SK-N-SH (cell line): ENCODE results near the gene PPP5C. TPM values are rescaled to one million over a fixed set of nuclear protein-coding genes. Genes with fewer than 3 reads are reported as not detected.

ENCODE experiments used
- CTCF ChIA-PET: fragments of 300-600, 350-600 bp; formaldehyde crosslinking; extraction: SDS; loops from one replicate; lab custom pipeline; 2021; lab: Yijun Ruan, JAX
- POLR2A ChIA-PET: fragments of 350-600 bp; sonication (Branson Sonifier 250); formaldehyde crosslinking; extraction: SDS; loops from one replicate; lab custom pipeline; 2020; ENCODE audit warnings: antibody characterized with exemption, inconsistent platforms; lab: Yijun Ruan, JAX
- DNase-seq: peaks from one replicate; pipeline ENCODE4 v3.0.0; 2012
- H2AFZ ChIP-seq: fragments of 200-600 bp; sonication (generic); 2 replicates; pipeline ENCODE4 v1.8.1; 2016; ENCODE audit warnings: antibody characterized with exemption, mild to moderate bottlenecking, low read depth
- H3F3A ChIP-seq: fragments of 200-600 bp; sonication (generic); replicated peaks from 2 replicates; pipeline ENCODE3; 2016; ENCODE audit warnings: antibody characterized with exemption, mild to moderate bottlenecking; ENCODE audit not compliant: insufficient read depth
- H3K27ac ChIP-seq, 2 experiments: fragments of 200-500 bp in 1 of 2; fragments of 200-600 bp in 1 of 2; sonication (Bioruptor generic) in 1 of 2; sonication (generic), shearing (Covaris generic) in 1 of 2; 2 replicates each; pipeline versions ENCODE4 v1.5.1 to v1.6.1; 2014 to 2016; ENCODE audit warnings: low read depth in 2 of 2, inconsistent platforms in 1 of 2, low read length in 1 of 2, mild to moderate bottlenecking in 1 of 2, mixed read lengths in 1 of 2
- H3K27me3 ChIP-seq: fragments of 200-600 bp; sonication (generic), shearing (Covaris generic); 2 replicates; pipeline ENCODE4 v1.6.1; 2016; ENCODE audit warnings: mixed run types; ENCODE audit not compliant: insufficient read depth
- H3K36me3 ChIP-seq, 2 experiments: fragments of 200-500 bp in 1 of 2; fragments of 200-600 bp in 1 of 2; sonication (Bioruptor generic) in 1 of 2; sonication (generic) in 1 of 2; replicated peaks in 1 of 2; 2 replicates each; pipeline versions ENCODE3 to v1.5.1; 2014 to 2016; ENCODE audit warnings: low read length in 1 of 2, mild to moderate bottlenecking in 1 of 2; ENCODE audit not compliant: insufficient read depth in 2 of 2, control insufficient read depth in 1 of 2
- H3K4me1 ChIP-seq, 2 experiments: fragments of 200-500 bp in 1 of 2; fragments of 200-600 bp in 1 of 2; sonication (Bioruptor generic) in 1 of 2; sonication (generic), shearing (Covaris generic) in 1 of 2; 2 replicates each; pipeline versions ENCODE4 v1.5.1 to v1.6.1; 2014 to 2016; ENCODE audit warnings: low read depth in 1 of 2, low read length in 1 of 2, mixed run types in 1 of 2; ENCODE audit not compliant: insufficient read depth in 2 of 2, control insufficient read depth in 1 of 2
- H3K4me2 ChIP-seq: fragments of 200-600 bp; sonication (generic), shearing (Covaris generic); 2 replicates; pipeline ENCODE4 v1.6.1; 2017; ENCODE audit warnings: mixed run types
- H3K4me3 ChIP-seq, 2 experiments: fragments of 200-500 bp in 1 of 2; fragments of 200-600 bp in 1 of 2; sonication (Bioruptor generic) in 1 of 2; sonication (generic), shearing (Covaris generic) in 1 of 2; 2 replicates each; pipeline versions ENCODE4 v1.5.1 to v1.8.1; 2014 to 2016; ENCODE audit warnings: low read depth in 2 of 2, inconsistent platforms in 1 of 2, low read length in 1 of 2, mild to moderate bottlenecking in 1 of 2, mixed read lengths in 1 of 2, moderate library complexity in 1 of 2
- H3K79me2 ChIP-seq: fragments of 200-600 bp; sonication (generic); 2 replicates; pipeline ENCODE4 v1.8.1; 2017; ENCODE audit warnings: mild to moderate bottlenecking; ENCODE audit not compliant: insufficient read depth
- H3K9ac ChIP-seq: fragments of 200-600 bp; sonication (generic); 2 replicates; pipeline ENCODE4 v1.6.1; 2017; ENCODE audit warnings: mixed run types
- H3K9me2 ChIP-seq: fragments of 200-600 bp; sonication (generic); 2 replicates; pipeline ENCODE4 v1.6.1; 2017; ENCODE audit warnings: mixed run types
- H3K9me3 ChIP-seq: fragments of 200-600 bp; sonication (generic); 2 replicates; pipeline ENCODE4 v1.6.1; 2017; ENCODE audit warnings: mixed run types, mild to moderate bottlenecking, moderate library complexity
- H4K20me1 ChIP-seq: fragments of 200-600 bp; sonication (generic); 2 replicates; pipeline ENCODE4 v1.6.1; 2017; ENCODE audit warnings: mild to moderate bottlenecking, mixed run types; ENCODE audit not compliant: insufficient read depth
- ELF1 ChIP-seq: IDR thresholded peaks from 2 replicates; pipeline ENCODE4 v1.4.0; 2012
- EP300 ChIP-seq, 2 experiments: IDR thresholded peaks; 2 replicates each; pipeline versions ENCODE4 v1.4.0 to v1.6.1; 2012; ENCODE audit warnings: borderline replicate concordance in 1 of 2, low read depth in 1 of 2, low read length in 1 of 2
- FOSL2 ChIP-seq: IDR thresholded peaks from 2 replicates; pipeline ENCODE4 v1.4.0; 2012; ENCODE audit warnings: low read depth, mild to moderate bottlenecking, moderate library complexity, borderline replicate concordance
- FOXM1 ChIP-seq: IDR thresholded peaks from 2 replicates; pipeline ENCODE4 v1.4.0; 2012; ENCODE audit warnings: low read depth, mild to moderate bottlenecking
- IRF3 ChIP-seq: fragments of 150-350 bp; IDR thresholded peaks from 2 replicates; pipeline ENCODE4 v1.6.1; 2016; ENCODE audit warnings: mild to moderate bottlenecking, low read depth, low read length
- MAX ChIP-seq: IDR thresholded peaks from 2 replicates; pipeline ENCODE4 v1.4.0; 2012; ENCODE audit warnings: low read depth
- MEF2A ChIP-seq: IDR thresholded peaks from 2 replicates; pipeline ENCODE4 v1.4.0; 2012; ENCODE audit warnings: low read depth, borderline replicate concordance
- MXI1 ChIP-seq: IDR thresholded peaks from 2 replicates; pipeline ENCODE4 v1.6.1; 2012; ENCODE audit warnings: mild to moderate bottlenecking, low read depth, low read length, improper control_type of control experiment
- NRF1 ChIP-seq: IDR thresholded peaks from 2 replicates; pipeline ENCODE4 v1.6.1; 2012; ENCODE audit warnings: low read depth, mild to moderate bottlenecking, low read length
- POLR2AphosphoS5 ChIP-seq: IDR thresholded peaks from 2 replicates; pipeline ENCODE4 v1.6.1; 2012; ENCODE audit warnings: low read depth, low read length
- REST ChIP-seq: IDR thresholded peaks from 2 replicates; pipeline ENCODE4 v1.6.1; 2012; ENCODE audit warnings: mild to moderate bottlenecking, low read depth, low read length, moderate library complexity
- RXRA ChIP-seq: IDR thresholded peaks from 2 replicates; pipeline ENCODE4 v1.4.0; 2012; ENCODE audit warnings: low read depth, mild to moderate bottlenecking, borderline replicate concordance
- SMC3 ChIP-seq: IDR thresholded peaks from 2 replicates; pipeline ENCODE4 v1.6.1; 2012; ENCODE audit warnings: low read depth, low read length, improper control_type of control experiment
- TEAD4 ChIP-seq: IDR thresholded peaks from 2 replicates; pipeline ENCODE4 v1.4.0; 2012; ENCODE audit warnings: mild to moderate bottlenecking, borderline replicate concordance; ENCODE audit not compliant: insufficient read depth
- USF1 ChIP-seq: IDR thresholded peaks from 2 replicates; pipeline ENCODE4 v1.4.0; 2012; ENCODE audit warnings: low read depth, borderline replicate concordance
- YY1 ChIP-seq: IDR thresholded peaks from 2 replicates; pipeline ENCODE4 v1.4.0; 2012; ENCODE audit warnings: low read depth, mild to moderate bottlenecking
- WGBS: methylation state at CpG from one replicate; pipeline ENCODE4 v1.1.6; 2017; ENCODE audit warnings: low lambda C conversion rate; 5-methylcytosine and 5-hydroxymethylcytosine counted together
- polyA plus RNA-seq, 3 experiments: library from polyadenylated mRNA; depleted of rRNA; stranded (reverse); fragments of >200 nt; gene quantifications; 2 replicates each; pipeline ENCODE4 v1.2.3, GENCODE V29; 2012

Gene PPP5C
- polyA plus RNA-seq, 1 of the 3 experiments (the other 2 are of a cell fraction) = 162 TPM

GRCh38 chr19:46328079-46328478 is 18.8 kb upstream of the PPP5C start:
- H3K4me3 ChIP-seq = no peak overlapping the region
- H3K9me2 ChIP-seq = no peaks in the 10 kb centered on the region
- 69% methylated on average over 2 of the region's 2 CpGs for WGBS
- ChIA-PET CTCF (no interaction called here), POLR2A (no interaction called here)
- no peaks in the 10 kb centered on the region for H3K4me1 ChIP-seq
- TF ChIP-seq MEF2A (no peak), USF1 (no peak), TEAD4 (no peak), NRF1 (no peak), FOXM1 (no peak), FOSL2 (no peak), ELF1 (no peak), YY1 (no peak), MAX (no peak), IRF3 (no peak), REST (no peak)
- peaks cover 4% of the 10 kb centered on the region for H3K9me3 ChIP-seq
- no peak overlapping the region for H2AFZ ChIP-seq
- no peaks in the 10 kb centered on the region for H3F3A ChIP-seq
- H3K27me3 ChIP-seq = no peaks in the 10 kb centered on the region
- H3K9ac ChIP-seq = no peak overlapping the region
- no peaks in the 10 kb centered on the region for H3K79me2 ChIP-seq
- no peaks in the 10 kb centered on the region for H4K20me1 ChIP-seq
- H3K27ac ChIP-seq = no peak overlapping the region
- DNase-seq = no peak
- H3K4me2 ChIP-seq = no peak overlapping the region
- no peaks in the 10 kb centered on the region for H3K36me3 ChIP-seq

GRCh38 chr19:46330319-46330918 is 16.5 kb upstream of the PPP5C start:
- no peaks in the 10 kb centered on the region for H3K79me2 ChIP-seq
- no peaks in the 10 kb centered on the region for H3K27me3 ChIP-seq
- H4K20me1 ChIP-seq = no peaks in the 10 kb centered on the region
- ChIA-PET CTCF (no interaction called here), POLR2A (no interaction called here)
- DNase-seq = no peak
- H3K27ac ChIP-seq = no peak overlapping the region
- H3K4me1 ChIP-seq = no peaks in the 10 kb centered on the region
- H3K4me2 ChIP-seq = no peak overlapping the region
- no peak overlapping the region for H2AFZ ChIP-seq
- H3F3A ChIP-seq = no peaks in the 10 kb centered on the region
- H3K36me3 ChIP-seq = no peaks in the 10 kb centered on the region
- no peak overlapping the region for H3K4me3 ChIP-seq
- H3K9me2 ChIP-seq = no peaks in the 10 kb centered on the region
- peaks cover 4% of the 10 kb centered on the region for H3K9me3 ChIP-seq
- no peak overlapping the region for H3K9ac ChIP-seq
- 52% methylated on average over 2 of the region's 2 CpGs for WGBS
- TF ChIP-seq POLR2AphosphoS5 (no peak), MEF2A (no peak), ELF1 (no peak), SMC3 (no peak), NRF1 (no peak), TEAD4 (no peak), USF1 (no peak), FOXM1 (no peak), RXRA (no peak), EP300 (IDR thresholded peaks at IDR 0.05; ENCODE audit: borderline replicate concordance in 1 of 2, low read depth in 1 of 2, low read length in 1 of 2) (no peak), MXI1 (no peak), REST (no peak)
